Omental fat pad (tissue), 4 donors: ENCODE results near the gene LDLRAD3. TPM values are rescaled to one million over a fixed set of nuclear protein-coding genes. Genes with fewer than 3 reads are reported as not detected.

Experiments used
- ATAC-seq: fragments of 150-250 bp; one replicate; pipeline ENCODE4 v1.9.1; 2016; ENCODE audit warnings: mild to moderate bottlenecking, moderate library complexity; ENCODE audit not compliant: low FRiP score
- DNase-seq: peaks from one replicate; pipeline ENCODE4 v3.0.0-alpha.2; 2019; ENCODE audit warnings: low spot score
- total RNA-seq, 4 donors: library from RNA; depleted of rRNA; stranded (reverse); fragments of >200 nt; gene quantifications; one replicate each; pipeline ENCODE4 v1.1.0, GENCODE V29; 2016
- TF ChIP-seq, protein P1 (sequence below), 3 donors: fragments of 450-650 bp; IDR thresholded peaks; one replicate each; pipeline ENCODE4 v1.5.1; 2016 to 2017; ENCODE audit warnings: antibody characterized with exemption in 3 of 3, mild to moderate bottlenecking in 3 of 3, moderate library complexity in 2 of 3

LDLRAD3 gene
- total RNA-seq, 4 donors from 2014 or later: 15.6 to 70.2 (median 25.7) TPM

DNA sequence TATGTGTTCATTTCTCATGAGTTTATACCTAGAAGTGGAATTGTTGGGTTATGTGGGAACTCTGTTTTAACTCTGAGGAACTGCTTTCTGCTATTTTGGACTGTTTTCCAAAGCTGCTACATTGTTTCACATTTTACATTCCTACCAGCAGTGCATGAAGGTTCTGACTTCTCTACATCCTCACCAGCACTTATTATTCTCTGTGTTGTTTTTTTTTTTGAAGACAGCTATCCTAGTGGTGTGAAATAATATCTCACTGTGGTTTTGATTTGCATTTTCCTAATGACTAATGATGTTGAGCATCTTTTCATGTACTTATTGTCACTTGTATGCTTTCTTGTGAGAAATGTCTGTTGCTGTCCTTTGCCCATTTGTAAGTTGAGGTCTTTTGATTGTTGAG is 175.4 kb downstream of the LDLRAD3 start:
- ATAC-seq: no peak
- TF ChIP-seq, protein P1, sequence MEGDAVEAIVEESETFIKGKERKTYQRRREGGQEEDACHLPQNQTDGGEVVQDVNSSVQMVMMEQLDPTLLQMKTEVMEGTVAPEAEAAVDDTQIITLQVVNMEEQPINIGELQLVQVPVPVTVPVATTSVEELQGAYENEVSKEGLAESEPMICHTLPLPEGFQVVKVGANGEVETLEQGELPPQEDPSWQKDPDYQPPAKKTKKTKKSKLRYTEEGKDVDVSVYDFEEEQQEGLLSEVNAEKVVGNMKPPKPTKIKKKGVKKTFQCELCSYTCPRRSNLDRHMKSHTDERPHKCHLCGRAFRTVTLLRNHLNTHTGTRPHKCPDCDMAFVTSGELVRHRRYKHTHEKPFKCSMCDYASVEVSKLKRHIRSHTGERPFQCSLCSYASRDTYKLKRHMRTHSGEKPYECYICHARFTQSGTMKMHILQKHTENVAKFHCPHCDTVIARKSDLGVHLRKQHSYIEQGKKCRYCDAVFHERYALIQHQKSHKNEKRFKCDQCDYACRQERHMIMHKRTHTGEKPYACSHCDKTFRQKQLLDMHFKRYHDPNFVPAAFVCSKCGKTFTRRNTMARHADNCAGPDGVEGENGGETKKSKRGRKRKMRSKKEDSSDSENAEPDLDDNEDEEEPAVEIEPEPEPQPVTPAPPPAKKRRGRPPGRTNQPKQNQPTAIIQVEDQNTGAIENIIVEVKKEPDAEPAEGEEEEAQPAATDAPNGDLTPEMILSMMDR (IDR thresholded peaks at IDR 0.05): no peak

DNA sequence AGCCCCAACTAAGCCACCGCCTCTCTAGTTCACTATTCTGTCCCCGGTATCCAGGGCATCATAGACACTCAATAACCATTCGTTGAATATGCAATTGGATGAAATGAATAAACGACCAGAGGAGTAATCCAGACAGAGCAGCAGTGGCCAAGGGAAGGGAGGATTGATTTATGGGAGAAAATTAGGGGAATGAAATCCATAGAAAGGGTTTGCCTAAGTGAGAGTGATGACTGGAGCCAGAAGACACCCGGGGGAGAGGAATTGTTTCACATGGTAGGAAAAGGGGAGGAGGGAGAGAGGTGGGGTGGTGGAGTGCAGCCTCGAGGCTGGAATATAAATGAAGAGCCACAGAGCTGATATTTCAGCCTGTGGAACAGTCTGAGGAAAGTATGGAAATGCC is 177.2 kb downstream of the LDLRAD3 start:
- TF ChIP-seq, protein P1 (IDR thresholded peaks at IDR 0.05): no peak
- DNase-seq: no peak
- ATAC-seq: no peak

More for the DNA sequence above, 175.4 kb downstream of the LDLRAD3 start:
- no peak for DNase-seq

DNA sequence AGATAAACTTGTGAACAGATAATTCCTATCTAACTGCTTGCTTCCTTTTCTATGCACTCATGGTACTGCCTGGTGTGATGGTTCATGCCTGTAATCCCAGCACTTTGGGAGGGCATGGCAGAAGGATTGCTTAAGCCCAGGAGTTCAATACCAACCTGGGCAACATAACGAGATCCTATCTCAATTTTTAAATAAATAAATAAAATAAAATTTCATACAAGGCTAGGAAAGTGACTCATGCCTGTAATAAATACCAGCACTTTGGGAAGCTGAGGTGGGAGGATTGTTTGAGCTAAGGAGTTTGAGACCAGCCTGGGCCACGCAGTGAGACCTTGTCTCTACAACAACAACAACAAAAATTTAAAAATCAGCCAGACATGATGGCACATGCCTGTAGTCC is 178.8 kb downstream of the LDLRAD3 start:
- TF ChIP-seq, protein P1 (IDR thresholded peaks at IDR 0.05): no peak
- DNase-seq: no peak
- ATAC-seq: no peak

DNA sequence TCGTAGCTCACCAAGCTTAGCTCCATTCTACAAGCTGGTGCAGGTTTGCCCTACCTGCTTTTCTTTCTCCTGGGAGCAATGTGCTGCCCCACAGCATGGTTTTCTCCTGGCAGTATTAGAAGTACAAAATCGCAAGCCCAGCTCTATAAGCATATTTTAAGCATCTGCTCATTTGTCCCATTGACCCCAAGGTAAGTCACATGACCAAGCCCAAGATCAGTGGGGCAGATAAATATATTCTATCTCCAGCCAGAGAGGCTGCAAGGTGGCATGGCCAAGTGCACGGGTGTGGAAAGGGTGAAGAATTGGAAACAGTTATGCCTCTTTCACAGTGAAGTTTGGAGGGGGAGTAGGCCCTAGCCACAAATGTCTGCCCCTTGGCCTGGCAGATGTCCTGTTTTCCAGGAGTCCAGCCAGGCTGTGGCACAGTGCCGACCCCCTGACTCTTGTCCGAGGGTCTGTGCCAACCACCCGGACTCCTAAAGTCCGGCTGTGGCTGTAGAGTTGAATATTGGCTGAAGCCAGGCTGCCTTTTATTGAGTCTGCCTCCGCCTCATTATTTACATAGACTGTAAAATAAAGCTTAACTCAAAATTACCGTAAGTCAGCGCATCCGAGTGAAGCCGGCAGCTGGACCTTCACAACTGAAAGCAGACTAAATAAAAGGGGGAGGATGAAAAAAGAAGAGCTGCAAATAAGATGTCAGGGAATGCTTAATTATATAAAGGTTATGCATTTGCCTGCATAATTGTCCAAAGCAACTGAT is 179.7 kb downstream of the LDLRAD3 start:
- no peak for DNase-seq
- TF ChIP-seq, protein P1 (IDR thresholded peaks at IDR 0.05): no peak
- ATAC-seq: no peak

DNA sequence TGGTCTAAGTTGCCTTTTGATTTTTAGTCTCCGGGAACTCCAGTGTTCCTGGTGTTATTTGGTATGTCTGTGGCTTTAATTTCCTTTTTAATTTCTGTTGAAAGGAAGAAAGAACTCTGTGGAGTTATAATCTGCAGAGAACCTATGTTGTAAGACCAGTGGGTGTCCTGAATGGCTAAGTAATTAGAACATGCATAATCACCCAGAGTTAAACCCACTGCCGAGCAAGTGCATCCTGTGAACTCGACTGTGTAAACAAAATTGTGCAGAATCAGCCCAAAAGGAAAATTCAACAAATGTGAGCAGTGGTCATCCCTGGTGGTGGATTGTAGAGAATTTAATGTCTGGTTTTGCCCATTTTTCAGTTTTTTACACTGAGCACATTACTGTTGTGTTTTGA is 182.8 kb downstream of the LDLRAD3 start:
- TF ChIP-seq, protein P1 (IDR thresholded peaks at IDR 0.05): no peak
- ATAC-seq: no peak

DNA sequence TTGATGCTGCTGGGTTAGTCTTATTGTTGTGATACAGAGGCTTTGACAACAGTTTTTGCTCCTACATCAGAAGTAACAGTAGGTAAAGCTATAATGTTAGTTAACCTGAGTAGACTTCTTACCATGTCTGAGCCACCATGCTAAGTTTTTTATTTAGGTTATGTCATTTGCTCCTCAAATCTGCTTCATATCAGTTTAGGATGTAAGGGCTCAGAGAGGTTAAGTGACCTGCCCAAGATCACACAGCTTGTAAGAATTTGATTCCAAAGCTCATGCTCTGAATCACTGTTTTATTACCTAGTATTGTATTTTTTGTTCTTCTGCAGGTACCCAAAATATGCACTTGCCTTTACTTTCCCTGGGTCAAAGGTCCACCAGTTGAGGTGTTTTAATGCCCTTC is 183.7 kb downstream of the LDLRAD3 start:
- TF ChIP-seq, protein P1 (IDR thresholded peaks at IDR 0.05): no peak
- no peak for ATAC-seq

More for the DNA sequence above, 182.8 kb downstream of the LDLRAD3 start:
- no peak for DNase-seq

DNA sequence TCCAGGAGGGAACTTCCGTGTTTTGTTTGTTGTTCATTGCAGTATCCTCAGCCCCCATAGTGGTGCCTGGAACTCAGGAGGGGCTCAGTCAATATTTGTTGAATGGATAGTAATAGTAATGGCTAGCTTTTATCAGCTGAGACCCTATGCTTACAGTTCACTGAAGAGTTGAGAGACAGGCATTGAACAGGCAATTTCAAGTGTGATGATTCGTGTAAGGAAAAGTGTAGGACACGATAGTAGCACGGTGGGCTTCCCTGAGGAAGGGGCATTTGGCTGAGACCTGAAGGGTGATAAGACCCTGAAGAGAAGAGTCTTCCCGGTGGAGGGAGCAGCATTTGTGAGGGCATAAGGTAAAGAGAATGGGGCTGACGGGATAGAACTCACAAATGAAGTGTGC is 186.1 kb downstream of the LDLRAD3 start:
- TF ChIP-seq, protein P1 (IDR thresholded peaks at IDR 0.05): no peak
- DNase-seq: no peak
- ATAC-seq: no peak

More for the DNA sequence above, 183.7 kb downstream of the LDLRAD3 start:
- no peak for DNase-seq
